GM18951 (cell line): ENCODE data around the gene ORMDL3.
A peak's percentile ranks its signal among the peaks of the same experiment; 100 is the strongest.
"Not testable (repeated sequence)": the region's sequence is repeated elsewhere in the genome, so short reads cannot be mapped to it uniquely, and the experiment has no call there.

ENCODE experiments used
- POLR2A ChIP-seq: IDR thresholded peaks from 4 replicates; pipeline ENCODE4 v1.6.1; 2011; ENCODE audit warnings: mild to moderate bottlenecking; ENCODE audit not compliant: insufficient read length, insufficient read depth; ENCODE audit errors: extremely low read depth
- in situ Hi-C: fragments of 300-500 bp; cut with MboI; formaldehyde crosslinking; loops from one replicate; pipeline ENCODE4 v1.12.0; 2022; ENCODE audit warnings: low sequenced_read_pairs, mixed read lengths, inconsistent platforms; ENCODE audit not compliant: unreplicated experiment

ORMDL3 gene

DNA sequence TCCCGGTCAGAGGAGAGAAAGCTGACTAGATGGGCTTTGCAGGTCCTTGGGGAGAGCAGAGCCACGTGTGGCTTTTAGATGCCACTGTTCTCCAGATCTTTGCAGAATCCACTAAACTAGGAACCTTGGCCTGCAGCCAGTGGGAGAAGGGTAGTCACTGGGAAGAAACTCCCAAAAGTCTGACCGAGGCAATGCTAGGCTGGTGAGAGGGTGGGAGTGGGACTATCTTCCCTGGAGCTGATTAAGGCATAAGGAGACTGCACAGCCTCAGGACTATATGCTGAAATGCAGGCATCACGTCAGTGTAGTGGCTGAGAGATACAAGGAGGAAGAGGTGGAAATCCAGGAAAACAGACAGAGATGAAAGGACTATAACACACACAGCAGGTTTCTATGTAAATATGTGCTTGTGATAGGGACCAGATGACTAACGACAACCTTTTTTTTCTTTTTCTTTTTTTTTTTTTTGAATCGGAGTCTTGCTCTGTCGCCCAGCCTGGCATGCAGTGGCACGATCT lies 33.2 kb upstream of the ORMDL3 start:
- in situ Hi-C loops: no loop called here
- no peak for TF ChIP-seq POLR2A

DNA sequence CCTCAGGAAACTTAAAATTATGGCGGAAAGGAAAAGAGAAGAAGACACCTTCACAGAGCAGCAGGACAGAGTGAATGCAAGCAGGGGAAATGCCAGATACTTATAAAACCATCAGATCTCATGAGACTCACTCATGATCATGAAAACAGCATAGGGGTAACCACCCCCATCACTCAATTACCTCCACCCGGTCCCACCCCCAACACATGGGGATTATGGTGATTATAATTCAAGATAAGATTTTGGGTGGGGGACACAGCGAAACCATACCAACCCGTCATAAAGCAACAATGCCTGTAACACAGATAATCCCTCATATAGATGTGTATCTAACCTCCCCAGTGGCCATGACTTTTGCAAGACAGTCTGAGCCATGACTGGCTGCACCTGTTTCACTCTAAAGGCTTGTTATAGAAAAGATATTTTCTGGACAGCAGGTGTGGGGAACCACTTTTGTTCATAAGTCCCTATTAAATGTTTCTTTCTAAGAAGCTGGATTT lies 28.4 kb upstream of the ORMDL3 start:
- TF ChIP-seq POLR2A: no peak
- in situ Hi-C loops: no loop called here

DNA sequence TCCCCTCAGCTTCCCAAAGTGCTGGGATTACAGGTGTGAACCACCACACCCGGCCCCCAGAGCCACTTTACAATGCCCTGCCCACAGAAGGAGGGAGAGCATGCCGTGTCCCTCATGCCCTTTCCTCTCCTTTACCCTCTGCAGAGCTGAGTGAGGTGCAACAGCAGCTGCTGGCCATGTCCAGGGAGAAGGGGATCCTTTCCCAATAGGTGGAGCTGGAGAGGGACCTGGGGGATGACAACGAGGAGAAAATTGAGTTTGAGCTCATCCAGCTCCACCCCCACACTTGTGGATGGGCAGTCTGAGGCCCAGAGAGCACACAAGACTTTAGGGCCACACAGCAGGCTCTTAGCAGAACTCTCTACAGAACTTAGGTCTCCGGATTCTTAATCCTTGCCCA lies 27.5 kb upstream of the ORMDL3 start:
- TF ChIP-seq POLR2A: no peak
- in situ Hi-C loops: no loop called here

- TF ChIP-seq POLR2A: no peak
- in situ Hi-C loops: no loop called here
Measured at GRCh38 chr17:39953471-39953888, 26.1 kb upstream of the ORMDL3 start.

GRCh38 chr17:39952680-39953470 lies 25.5 kb upstream of the ORMDL3 start:
- in situ Hi-C loops: no loop called here
- TF ChIP-seq POLR2A: peak; percentile 65

GRCh38 chr17:39951924-39952679 lies 24.7 kb upstream of the ORMDL3 start:
- in situ Hi-C loops: no loop called here
- TF ChIP-seq POLR2A: no peak

GRCh38 chr17:39950871-39951348 lies 23.5 kb upstream of the ORMDL3 start:
- no peak for TF ChIP-seq POLR2A
- in situ Hi-C loops: no loop called here

DNA sequence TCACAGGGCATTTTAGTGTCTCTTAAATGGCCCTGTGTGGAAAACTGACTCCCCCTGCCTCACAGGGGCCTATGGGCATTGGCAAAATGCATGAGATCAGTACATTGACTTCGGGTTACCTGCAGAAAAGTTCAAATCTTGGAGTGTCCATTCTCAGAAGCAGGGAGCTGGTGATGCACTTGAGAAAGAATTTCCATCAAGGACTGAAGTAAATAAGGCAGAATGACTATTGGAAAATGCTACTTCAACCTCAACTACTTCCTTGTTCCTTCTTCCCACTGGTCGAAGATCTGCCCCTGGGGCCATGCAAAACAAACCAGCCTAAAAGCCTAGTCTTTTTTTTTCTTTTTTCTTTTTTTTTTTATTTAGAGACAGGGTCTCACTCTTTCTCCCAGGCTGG lies 21.6 kb upstream of the ORMDL3 start:
- TF ChIP-seq POLR2A: no peak
- in situ Hi-C loops: no loop called here

DNA sequence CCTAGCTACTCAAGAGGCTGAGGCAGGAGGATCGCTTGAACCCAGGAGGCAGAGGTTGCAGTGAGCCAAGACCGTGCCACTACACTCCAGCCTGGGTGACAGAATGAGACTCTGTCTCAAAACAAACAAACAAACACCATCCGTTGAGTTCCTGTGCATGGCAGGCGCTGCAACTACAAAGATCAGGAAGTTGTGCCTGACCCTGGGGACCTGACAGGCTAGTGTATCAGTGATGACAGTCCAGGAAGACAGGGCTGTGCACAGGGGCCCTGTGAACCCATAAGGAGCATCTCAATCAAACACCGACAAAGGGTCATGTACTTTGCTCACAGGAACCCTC lies 21.1 kb upstream of the ORMDL3 start:
- in situ Hi-C loops: not testable (repeated sequence)

GRCh38 chr17:39946551-39947330 lies 19.3 kb upstream of the ORMDL3 start:
- in situ Hi-C loops: no loop called here

DNA sequence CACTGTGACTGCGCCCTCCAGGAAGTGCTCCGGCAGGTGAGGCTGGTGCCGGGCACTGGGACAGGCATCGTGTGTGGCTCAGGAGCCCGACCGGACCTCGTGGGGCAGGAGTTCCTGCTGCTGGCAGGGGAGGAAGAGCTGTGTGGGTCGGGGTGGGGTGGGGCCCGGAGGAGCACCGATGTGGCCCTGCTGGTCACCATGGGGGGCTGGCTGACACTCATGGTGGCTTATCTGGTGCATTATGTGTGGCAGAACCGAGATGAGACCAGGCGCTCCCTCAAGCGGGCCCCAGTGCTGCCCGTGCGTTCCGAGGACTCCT lies 17.0 kb upstream of the ORMDL3 start:
- in situ Hi-C loops: no loop called here
- no peak for TF ChIP-seq POLR2A

More at GRCh38 chr17:39946551-39947330, 19.3 kb upstream of the ORMDL3 start:
- no peak for TF ChIP-seq POLR2A

- in situ Hi-C loops: no loop called here
- no peak for TF ChIP-seq POLR2A
Measured at GRCh38 chr17:39943702-39944392, 16.4 kb upstream of the ORMDL3 start.
